ENCODE measurements around the gene ZNF124.

DNA sequence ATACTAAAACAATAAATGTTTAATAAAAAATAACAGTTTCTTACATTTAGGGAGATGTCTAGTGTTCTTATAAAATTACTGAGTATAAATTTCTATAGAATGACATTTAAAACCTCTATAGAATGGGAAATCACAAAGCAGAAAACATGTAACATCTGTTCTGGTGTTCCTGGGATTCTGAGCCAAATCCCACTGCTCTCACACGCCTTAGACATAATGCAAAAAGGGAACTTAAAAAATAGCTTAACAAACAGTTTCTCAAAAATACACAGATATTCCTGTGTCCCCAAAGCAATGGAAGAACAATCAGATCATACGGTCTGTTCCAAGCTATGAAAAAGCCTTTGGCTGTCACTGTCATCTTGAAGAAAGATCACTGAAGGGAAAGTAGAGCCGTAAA, 27.0 kb upstream of the ZNF124 start:
- TF ChIP-seq, protein P1, sequence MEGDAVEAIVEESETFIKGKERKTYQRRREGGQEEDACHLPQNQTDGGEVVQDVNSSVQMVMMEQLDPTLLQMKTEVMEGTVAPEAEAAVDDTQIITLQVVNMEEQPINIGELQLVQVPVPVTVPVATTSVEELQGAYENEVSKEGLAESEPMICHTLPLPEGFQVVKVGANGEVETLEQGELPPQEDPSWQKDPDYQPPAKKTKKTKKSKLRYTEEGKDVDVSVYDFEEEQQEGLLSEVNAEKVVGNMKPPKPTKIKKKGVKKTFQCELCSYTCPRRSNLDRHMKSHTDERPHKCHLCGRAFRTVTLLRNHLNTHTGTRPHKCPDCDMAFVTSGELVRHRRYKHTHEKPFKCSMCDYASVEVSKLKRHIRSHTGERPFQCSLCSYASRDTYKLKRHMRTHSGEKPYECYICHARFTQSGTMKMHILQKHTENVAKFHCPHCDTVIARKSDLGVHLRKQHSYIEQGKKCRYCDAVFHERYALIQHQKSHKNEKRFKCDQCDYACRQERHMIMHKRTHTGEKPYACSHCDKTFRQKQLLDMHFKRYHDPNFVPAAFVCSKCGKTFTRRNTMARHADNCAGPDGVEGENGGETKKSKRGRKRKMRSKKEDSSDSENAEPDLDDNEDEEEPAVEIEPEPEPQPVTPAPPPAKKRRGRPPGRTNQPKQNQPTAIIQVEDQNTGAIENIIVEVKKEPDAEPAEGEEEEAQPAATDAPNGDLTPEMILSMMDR (IDR thresholded peaks at IDR 0.05; ENCODE audit: low read depth, low read length) = no peak
- TF ChIP-seq POLR2A (IDR thresholded peaks at IDR 0.05; ENCODE audit: extremely low read depth, insufficient read length) = no peak
- TF ChIP-seq, protein P2, sequence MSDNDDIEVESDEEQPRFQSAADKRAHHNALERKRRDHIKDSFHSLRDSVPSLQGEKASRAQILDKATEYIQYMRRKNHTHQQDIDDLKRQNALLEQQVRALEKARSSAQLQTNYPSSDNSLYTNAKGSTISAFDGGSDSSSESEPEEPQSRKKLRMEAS (IDR thresholded peaks at IDR 0.05; ENCODE audit: low read depth, low read length) = no peak
